Astrocyte (in vitro differentiated cells and primary cell): ENCODE measurements around the gene KDM6B. TPM values are rescaled to one million over a fixed set of nuclear protein-coding genes. Genes with fewer than 3 reads are reported as not detected.
A peak's percentile ranks its signal among the peaks of the same experiment; 100 is the strongest.

Experiments used
- DNase-seq: peaks from one replicate; pipeline ENCODE4 v3.0.0-alpha.2; 2010; ENCODE audit warnings: low read depth
- FAIRE-seq: peaks from 2 replicates; lab custom pipeline; 2011; peaks lifted over from hg19 to GRCh38; lab: Jason Lieb, UNC
- H2AFZ ChIP-seq: 2 replicates; pipeline ENCODE4 v1.6.0; 2012; ENCODE audit warnings: low read depth, low read length, inconsistent platforms
- H3K27ac ChIP-seq: 2 replicates; pipeline ENCODE4 v1.5.1; 2011; ENCODE audit warnings: low read depth, low read length, inconsistent platforms
- H3K27me3 ChIP-seq: 2 replicates; pipeline ENCODE4 v1.6.0; 2011; ENCODE audit warnings: low read length, inconsistent platforms; ENCODE audit not compliant: insufficient read depth
- H3K36me3 ChIP-seq: 2 replicates; pipeline ENCODE4 v1.5.1; 2011; ENCODE audit warnings: low read length, inconsistent platforms; ENCODE audit not compliant: insufficient read depth
- H3K4me1 ChIP-seq: 2 replicates; pipeline ENCODE4 v1.5.1; 2011; ENCODE audit warnings: low read length, inconsistent platforms; ENCODE audit not compliant: insufficient read depth
- H3K4me2 ChIP-seq: 2 replicates; pipeline ENCODE4 v1.6.0; 2012; ENCODE audit warnings: low read length, inconsistent platforms
- H3K4me3 ChIP-seq: 2 replicates; pipeline ENCODE4 v1.5.1; 2011; ENCODE audit warnings: low read depth, mild to moderate bottlenecking, low read length, inconsistent platforms; ENCODE audit not compliant: insufficient read depth
- H3K79me2 ChIP-seq: 2 replicates; pipeline ENCODE4 v1.6.0; 2012; ENCODE audit warnings: mild to moderate bottlenecking, low read length, inconsistent platforms; ENCODE audit not compliant: insufficient read depth
- H3K9ac ChIP-seq: 2 replicates; pipeline ENCODE4 v1.6.0; 2012; ENCODE audit warnings: mild to moderate bottlenecking, low read length, inconsistent platforms
- H3K9me3 ChIP-seq: 2 replicates; pipeline ENCODE4 v1.5.1; 2012; ENCODE audit warnings: low read depth, mild to moderate bottlenecking, low read length, inconsistent platforms; ENCODE audit not compliant: insufficient read depth
- H4K20me1 ChIP-seq: 2 replicates; pipeline ENCODE4 v1.6.0; 2012; ENCODE audit warnings: low read length, inconsistent platforms; ENCODE audit not compliant: insufficient read depth
- H3K27ac Mint-ChIP-seq: one replicate; pipeline ENCODE4 v1.8.0; 2021; ENCODE audit warnings: mild to moderate bottlenecking, mixed read lengths; ENCODE audit not compliant: unreplicated experiment
- H3K27me3 Mint-ChIP-seq: one replicate; pipeline ENCODE4 v1.8.0; 2021; ENCODE audit warnings: low read depth, mixed read lengths; ENCODE audit not compliant: unreplicated experiment
- H3K36me3 Mint-ChIP-seq: one replicate; pipeline ENCODE4 v1.8.0; 2021; ENCODE audit warnings: low read depth, mixed read lengths; ENCODE audit not compliant: unreplicated experiment
- H3K4me1 Mint-ChIP-seq: one replicate; pipeline ENCODE4 v1.8.0; 2021; ENCODE audit warnings: low read depth, mixed read lengths; ENCODE audit not compliant: unreplicated experiment
- H3K4me3 Mint-ChIP-seq: one replicate; pipeline ENCODE4 v1.8.0; 2021; ENCODE audit warnings: mild to moderate bottlenecking, moderate library complexity, mixed read lengths; ENCODE audit not compliant: unreplicated experiment
- H3K9me3 Mint-ChIP-seq: one replicate; pipeline ENCODE4 v1.8.0; 2021; ENCODE audit warnings: mild to moderate bottlenecking, mixed read lengths; ENCODE audit not compliant: unreplicated experiment
- EZH2 ChIP-seq: IDR thresholded peaks from 2 replicates; pipeline ENCODE4 v1.6.1; 2012; ENCODE audit warnings: mild to moderate bottlenecking, low read length, inconsistent platforms; ENCODE audit not compliant: insufficient read depth
- total RNA-seq: library from RNA; stranded (reverse); gene quantifications from 2 replicates; pipeline ENCODE4 v1.2.1, GENCODE V29; 2021
- TF ChIP-seq, protein P1 (sequence below): IDR thresholded peaks from 2 replicates; pipeline ENCODE4 v1.5.1; 2011; ENCODE audit warnings: low read depth, mild to moderate bottlenecking, inconsistent platforms, low read length, moderate library complexity; ENCODE audit not compliant: insufficient read depth

KDM6B gene
- total RNA-seq, 1 donor from 2014 or later, result 50.4 TPM

DNA sequence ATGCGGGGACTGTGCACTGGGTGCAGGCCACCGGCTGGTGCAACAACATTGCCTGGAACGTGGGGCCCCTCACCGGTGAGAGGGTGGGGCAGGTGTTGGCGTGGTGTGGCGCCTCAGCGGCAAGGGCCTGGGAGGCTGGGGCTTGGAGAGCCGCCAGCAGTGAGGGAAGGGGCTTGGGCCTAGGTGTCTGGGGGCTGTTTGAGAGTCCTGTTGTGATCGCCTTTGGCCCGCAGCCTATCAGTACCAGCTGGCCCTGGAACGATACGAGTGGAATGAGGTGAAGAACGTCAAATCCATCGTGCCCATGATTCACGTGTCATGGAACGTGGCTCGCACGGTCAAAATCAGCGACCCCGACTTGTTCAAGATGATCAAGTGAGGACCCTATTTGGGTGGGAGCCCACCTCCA, 18.2 kb downstream of the KDM6B start:
- peaks cover 23% of the 10 kb centered on the region for H3K4me1 ChIP-seq
- no peak overlapping the region for H3K9ac ChIP-seq
- peaks cover 24% of the 10 kb centered on the region for H3K36me3 Mint-ChIP-seq
- peaks cover 11% of the 10 kb centered on the region for H3K4me1 Mint-ChIP-seq
- H3K27me3 ChIP-seq, result no peaks in the 10 kb centered on the region
- H3K36me3 ChIP-seq, result peaks cover 11% of the 10 kb centered on the region
- H3K9me3 Mint-ChIP-seq, result no peaks in the 10 kb centered on the region
- H3K27ac Mint-ChIP-seq, result peak overlapping the region; percentile 34
- no peak for TF ChIP-seq EZH2
- TF ChIP-seq, protein P1, sequence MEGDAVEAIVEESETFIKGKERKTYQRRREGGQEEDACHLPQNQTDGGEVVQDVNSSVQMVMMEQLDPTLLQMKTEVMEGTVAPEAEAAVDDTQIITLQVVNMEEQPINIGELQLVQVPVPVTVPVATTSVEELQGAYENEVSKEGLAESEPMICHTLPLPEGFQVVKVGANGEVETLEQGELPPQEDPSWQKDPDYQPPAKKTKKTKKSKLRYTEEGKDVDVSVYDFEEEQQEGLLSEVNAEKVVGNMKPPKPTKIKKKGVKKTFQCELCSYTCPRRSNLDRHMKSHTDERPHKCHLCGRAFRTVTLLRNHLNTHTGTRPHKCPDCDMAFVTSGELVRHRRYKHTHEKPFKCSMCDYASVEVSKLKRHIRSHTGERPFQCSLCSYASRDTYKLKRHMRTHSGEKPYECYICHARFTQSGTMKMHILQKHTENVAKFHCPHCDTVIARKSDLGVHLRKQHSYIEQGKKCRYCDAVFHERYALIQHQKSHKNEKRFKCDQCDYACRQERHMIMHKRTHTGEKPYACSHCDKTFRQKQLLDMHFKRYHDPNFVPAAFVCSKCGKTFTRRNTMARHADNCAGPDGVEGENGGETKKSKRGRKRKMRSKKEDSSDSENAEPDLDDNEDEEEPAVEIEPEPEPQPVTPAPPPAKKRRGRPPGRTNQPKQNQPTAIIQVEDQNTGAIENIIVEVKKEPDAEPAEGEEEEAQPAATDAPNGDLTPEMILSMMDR, result no peak
- no peaks in the 10 kb centered on the region for H3K9me3 ChIP-seq
- no peak overlapping the region for H3K4me3 ChIP-seq
- no peak overlapping the region for H3K27ac ChIP-seq
- H3K27me3 Mint-ChIP-seq, result no peaks in the 10 kb centered on the region
- H3K79me2 ChIP-seq, result peaks cover 7% of the 10 kb centered on the region
- no peak for FAIRE-seq
- H3K4me2 ChIP-seq, result no peak overlapping the region
- no peak overlapping the region for H2AFZ ChIP-seq
- H4K20me1 ChIP-seq, result peaks cover 46% of the 10 kb centered on the region
- H3K4me3 Mint-ChIP-seq, result peak overlapping the region; percentile 40
- DNase-seq, result no peak

DNA sequence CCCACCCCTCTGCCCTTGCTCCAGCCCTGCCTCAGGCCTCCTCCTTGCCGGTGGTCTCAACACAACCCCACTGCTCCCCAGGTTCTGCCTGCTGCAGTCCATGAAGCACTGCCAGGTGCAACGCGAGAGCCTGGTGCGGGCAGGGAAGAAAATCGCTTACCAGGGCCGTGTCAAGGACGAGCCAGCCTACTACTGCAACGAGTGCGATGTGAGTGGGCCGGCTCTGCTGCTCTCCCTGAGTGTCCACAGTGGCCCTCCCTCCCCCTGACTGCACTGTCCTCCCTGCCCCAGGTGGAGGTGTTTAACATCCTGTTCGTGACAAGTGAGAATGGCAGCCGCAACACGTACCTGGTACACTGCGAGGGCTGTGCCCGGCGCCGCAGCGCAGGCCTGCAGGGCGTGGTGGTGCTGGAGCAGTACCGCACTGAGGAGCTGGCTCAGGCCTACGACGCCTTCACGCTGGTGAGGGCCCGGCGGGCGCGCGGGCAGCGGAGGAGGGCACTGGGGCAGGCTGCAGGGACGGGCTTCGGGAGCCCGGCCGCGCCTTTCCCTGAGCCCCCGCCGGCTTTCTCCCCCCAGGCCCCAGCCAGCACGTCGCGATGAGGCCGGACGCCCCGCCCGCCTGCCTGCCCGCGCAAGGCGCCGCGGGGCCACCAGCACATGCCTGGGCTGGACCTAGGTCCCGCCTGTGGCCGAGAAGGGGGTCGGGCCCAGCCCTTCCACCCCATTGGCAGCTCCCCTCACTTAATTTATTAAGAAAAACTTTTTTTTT, 19.1 kb downstream of the KDM6B start:
- no peaks in the 10 kb centered on the region for H3K9me3 ChIP-seq
- Mint-ChIP-seq H3K27me3 (no peaks in the 10 kb centered on the region), H3K27ac (no peak overlapping the region), H3K4me3 (no peak overlapping the region), H3K9me3 (no peaks in the 10 kb centered on the region), H3K36me3 (peaks cover 24% of the 10 kb centered on the region), H3K4me1 (peaks cover 11% of the 10 kb centered on the region)
- no peaks in the 10 kb centered on the region for H3K27me3 ChIP-seq
- no peak overlapping the region for H3K27ac ChIP-seq
- DNase-seq (no peak), FAIRE-seq (no peak)
- TF ChIP-seq, protein P1, result no peak
- TF ChIP-seq EZH2, result no peak
- peaks cover 25% of the 10 kb centered on the region for H3K4me1 ChIP-seq
- H3K36me3 ChIP-seq, result peaks cover 11% of the 10 kb centered on the region
- H2AFZ ChIP-seq, result no peak overlapping the region
- H3K9ac ChIP-seq, result no peak overlapping the region
- H3K4me2 ChIP-seq, result no peak overlapping the region
- H4K20me1 ChIP-seq, result peaks cover 46% of the 10 kb centered on the region
- H3K4me3 ChIP-seq, result no peak overlapping the region
- H3K79me2 ChIP-seq, result peaks cover 8% of the 10 kb centered on the region

GRCh38 chr17:7853691-7854038, 19.6 kb downstream of the KDM6B start:
- peak overlapping the region; percentile 64 for H3K27ac Mint-ChIP-seq
- TF ChIP-seq, protein P1, result no peak
- TF ChIP-seq EZH2, result no peak
- Histone ChIP-seq H3K4me1 (peaks cover 29% of the 10 kb centered on the region), H3K79me2 (peaks cover 13% of the 10 kb centered on the region), H4K20me1 (peaks cover 46% of the 10 kb centered on the region), H3K9ac (no peak overlapping the region), H3K27me3 (no peaks in the 10 kb centered on the region), H2AFZ (no peak overlapping the region), H3K9me3 (no peaks in the 10 kb centered on the region), H3K4me2 (no peak overlapping the region), H3K4me3 (no peak overlapping the region), H3K36me3 (peaks cover 11% of the 10 kb centered on the region), H3K27ac (no peak overlapping the region)
- no peaks in the 10 kb centered on the region for H3K27me3 Mint-ChIP-seq
- FAIRE-seq (no peak), DNase-seq (no peak)
- H3K4me1 Mint-ChIP-seq, result peaks cover 14% of the 10 kb centered on the region
- H3K9me3 Mint-ChIP-seq, result no peaks in the 10 kb centered on the region
- H3K36me3 Mint-ChIP-seq, result peaks cover 24% of the 10 kb centered on the region
- H3K4me3 Mint-ChIP-seq, result peak overlapping the region; percentile 45
